ENCODE results near the gene SLC16A12. TPM values are rescaled to one million over a fixed set of nuclear protein-coding genes. Genes with fewer than 3 reads are reported as not detected.

The SLC16A12 gene
- total RNA-seq, 2 experiments from 2014 or later: not detected

DNA sequence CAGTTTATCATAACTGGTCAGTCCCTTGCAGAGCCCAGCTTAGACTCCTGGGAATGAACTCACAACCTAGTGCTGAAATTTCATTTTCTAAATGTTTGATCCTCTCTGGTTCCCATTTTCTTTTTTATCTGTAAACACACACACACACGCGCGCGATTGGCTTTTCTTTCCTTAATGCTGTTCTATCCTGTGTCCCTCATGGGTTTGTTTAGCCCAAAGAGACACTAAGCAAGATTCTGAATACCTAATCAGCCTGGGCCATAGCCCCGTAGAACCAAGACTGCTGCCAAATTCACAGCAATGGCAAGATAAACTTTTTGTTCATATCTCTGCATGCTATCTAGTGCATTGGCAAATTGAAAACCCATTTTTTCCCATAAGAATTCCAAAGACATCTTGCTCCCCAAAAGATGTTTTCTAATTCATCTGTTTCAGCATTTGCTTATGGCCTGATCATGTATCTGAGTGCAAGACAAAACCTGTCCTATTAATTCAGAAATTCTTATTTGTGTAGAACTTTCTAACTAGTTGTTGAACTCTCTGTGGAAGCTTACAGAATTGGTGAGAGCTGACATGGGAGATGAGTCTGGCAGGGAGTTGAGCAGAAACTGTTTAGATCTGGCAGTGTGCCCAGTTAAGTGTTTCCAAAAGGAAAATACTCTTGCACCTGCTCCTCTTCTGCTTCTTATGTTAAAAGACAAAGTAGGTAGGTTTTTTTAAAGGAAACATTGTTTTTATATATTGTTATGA lies 144.7 kb downstream of the SLC16A12 start:
- Mint-ChIP-seq H3K27ac (no peak overlapping the region), H3K27me3 (no peaks in the 10 kb centered on the region), H3K4me1 (ENCODE audit: low read depth) (peaks cover 21% of the 10 kb centered on the region), H3K36me3 (ENCODE audit: low read depth) (peaks cover 2% of the 10 kb centered on the region), H3K9me3 (peaks cover 3% of the 10 kb centered on the region), H3K4me3 (no peak overlapping the region)
- POLR2A ChIA-PET: no interaction called here
- CTCF ChIA-PET: interaction anchor here (1.1 to 1.8 kb wide), 2 partner anchors 22 to 54 kb away, joined by 3 to 8 read pairs; no protein-coding TSS in a partner anchor
- intact Hi-C loops (cut with micrococcal nuclease): no loop called here
- TF ChIP-seq, protein P1, sequence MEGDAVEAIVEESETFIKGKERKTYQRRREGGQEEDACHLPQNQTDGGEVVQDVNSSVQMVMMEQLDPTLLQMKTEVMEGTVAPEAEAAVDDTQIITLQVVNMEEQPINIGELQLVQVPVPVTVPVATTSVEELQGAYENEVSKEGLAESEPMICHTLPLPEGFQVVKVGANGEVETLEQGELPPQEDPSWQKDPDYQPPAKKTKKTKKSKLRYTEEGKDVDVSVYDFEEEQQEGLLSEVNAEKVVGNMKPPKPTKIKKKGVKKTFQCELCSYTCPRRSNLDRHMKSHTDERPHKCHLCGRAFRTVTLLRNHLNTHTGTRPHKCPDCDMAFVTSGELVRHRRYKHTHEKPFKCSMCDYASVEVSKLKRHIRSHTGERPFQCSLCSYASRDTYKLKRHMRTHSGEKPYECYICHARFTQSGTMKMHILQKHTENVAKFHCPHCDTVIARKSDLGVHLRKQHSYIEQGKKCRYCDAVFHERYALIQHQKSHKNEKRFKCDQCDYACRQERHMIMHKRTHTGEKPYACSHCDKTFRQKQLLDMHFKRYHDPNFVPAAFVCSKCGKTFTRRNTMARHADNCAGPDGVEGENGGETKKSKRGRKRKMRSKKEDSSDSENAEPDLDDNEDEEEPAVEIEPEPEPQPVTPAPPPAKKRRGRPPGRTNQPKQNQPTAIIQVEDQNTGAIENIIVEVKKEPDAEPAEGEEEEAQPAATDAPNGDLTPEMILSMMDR (IDR thresholded peaks at IDR 0.05): no peak
- no peak for ATAC-seq
- no peak for DNase-seq

DNA sequence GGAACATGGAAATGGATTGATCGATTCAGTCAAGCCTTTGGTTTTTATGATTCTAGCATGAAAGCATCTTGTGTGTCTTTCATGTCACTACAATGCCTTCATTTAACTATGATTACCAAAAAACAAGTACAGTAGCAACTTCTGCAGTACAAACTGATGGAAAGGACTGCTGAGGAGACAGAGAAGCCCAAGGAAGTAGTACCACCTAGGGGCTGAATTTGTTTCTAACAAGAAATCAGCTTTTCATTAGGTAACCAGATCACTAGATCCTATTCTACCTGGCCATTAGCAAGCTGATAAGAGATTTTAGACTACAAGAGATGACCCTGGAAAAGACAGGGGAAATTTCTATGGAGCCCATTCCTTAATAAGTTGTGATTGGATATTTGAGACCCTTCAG lies 146.1 kb downstream of the SLC16A12 start:
- no peak for ATAC-seq
- Mint-ChIP-seq H3K9me3 (no peaks in the 10 kb centered on the region), H3K36me3 (ENCODE audit: low read depth) (no peaks in the 10 kb centered on the region), H3K4me1 (ENCODE audit: low read depth) (peaks cover 16% of the 10 kb centered on the region), H3K27ac (no peak overlapping the region), H3K4me3 (no peak overlapping the region), H3K27me3 (no peaks in the 10 kb centered on the region)
- TF ChIP-seq, protein P1 (IDR thresholded peaks at IDR 0.05): peak; percentile 24
- DNase-seq: no peak
- ChIA-PET CTCF (interaction anchor here (0.6 to 2.1 kb wide), 7 partner anchors 11 to 138 kb away, joined by 3 to 7 read pairs (median 3); partner anchors contain the start of gene LIPA), POLR2A (interaction anchor here (0.6 to 1.0 kb wide), 3 partner anchors 25 to 233 kb away, joined by 3 read pairs; partner anchors contain the start of gene IFIT5)
- intact Hi-C loops (cut with micrococcal nuclease): no loop called here

GRCh38 chr10:89388806-89389205 lies 146.6 kb downstream of the SLC16A12 start:
- CTCF ChIA-PET: interaction anchor here (0.9 to 2.1 kb wide), 8 partner anchors 14 to 398 kb away, joined by 3 to 7 read pairs (median 3); partner anchors contain the start of genes FAS and LIPA
- H3K36me3 Mint-ChIP-seq (ENCODE audit: low read depth): no peaks in the 10 kb centered on the region

GRCh38 chr10:89384474-89385340 lies 150.7 kb downstream of the SLC16A12 start:
- TF ChIP-seq, protein P1 (IDR thresholded peaks at IDR 0.05): no peak
- ATAC-seq (no peak), DNase-seq (no peak)
- Mint-ChIP-seq H3K4me3 (no peak overlapping the region), H3K27ac (no peak overlapping the region), H3K27me3 (peaks cover 1% of the 10 kb centered on the region), H3K9me3 (no peaks in the 10 kb centered on the region), H3K4me1 (ENCODE audit: low read depth) (peaks cover 8% of the 10 kb centered on the region), H3K36me3 (ENCODE audit: low read depth) (no peaks in the 10 kb centered on the region)
- intact Hi-C loops (cut with micrococcal nuclease): no loop called here
- ChIA-PET POLR2A (no interaction called here), CTCF (interaction anchor here (1.0 to 3.0 kb wide), 3 partner anchors 16 to 83 kb away, joined by 3 to 13 read pairs (median 3); partner anchors contain the start of gene IFIT2)

More at GRCh38 chr10:89388806-89389205, 146.6 kb downstream of the SLC16A12 start:
- DNase-seq: no peak
- no peaks in the 10 kb centered on the region for H3K9me3 Mint-ChIP-seq
- no peak overlapping the region for H3K27ac Mint-ChIP-seq
- no peaks in the 10 kb centered on the region for H3K27me3 Mint-ChIP-seq
- POLR2A ChIA-PET: interaction anchor here (0.6 to 1.0 kb wide), 2 partner anchors 25 to 233 kb away, joined by 3 read pairs; partner anchors contain the start of gene IFIT5
- H3K4me3 Mint-ChIP-seq: no peak overlapping the region
- peaks cover 16% of the 10 kb centered on the region for H3K4me1 Mint-ChIP-seq (ENCODE audit: low read depth)
- no peak for ATAC-seq
- TF ChIP-seq, protein P1 (IDR thresholded peaks at IDR 0.05): no peak
- intact Hi-C loops (cut with micrococcal nuclease): no loop called here

All from activated CD8-positive, alpha-beta T cell treated with anti-CD3 and anti-CD28 coated beads for 36 hours (primary cell).